Activated CD8-positive, alpha-beta memory T cell treated with anti-CD3 and anti-CD28 coated beads, Interleukin-2, amount 10 ng/mL, durations not matched to agents 7 days and 5 days (primary cell): ENCODE measurements around the gene MORN5. TPM values are rescaled to one million over a fixed set of nuclear protein-coding genes. Genes with fewer than 3 reads are reported as not detected.

Source experiments
- ATAC-seq: fragments of 150-1000 bp; cut with Tn5 transposase; one replicate; pipeline ENCODE4 v1.10.0; 2021; ENCODE audit warnings: moderate library complexity
- CTCF ChIA-PET: fragments of 350-600 bp; sonication (Branson Sonifier 250); formaldehyde crosslinking; loops from one replicate; lab custom pipeline; 2021; ENCODE audit warnings: antibody characterized with exemption; lab: Charles Lee
- DNase-seq: peaks from one replicate; pipeline ENCODE4 v3.0.0-alpha.2; 2020
- H3K27ac Mint-ChIP-seq: one replicate; pipeline ENCODE4 v1.8.0; 2021; ENCODE audit warnings: mild to moderate bottlenecking, mixed read lengths
- H3K27me3 Mint-ChIP-seq: one replicate; pipeline ENCODE4 v1.8.0; 2021; ENCODE audit warnings: mixed read lengths
- H3K36me3 Mint-ChIP-seq: one replicate; pipeline ENCODE4 v1.8.0; 2021; ENCODE audit warnings: mild to moderate bottlenecking, mixed read lengths
- H3K4me1 Mint-ChIP-seq: one replicate; pipeline ENCODE4 v1.8.0; 2021; ENCODE audit warnings: mixed read lengths
- H3K4me3 Mint-ChIP-seq: one replicate; pipeline ENCODE4 v1.8.0; 2021; ENCODE audit warnings: mild to moderate bottlenecking, moderate library complexity, mixed read lengths
- H3K9me3 Mint-ChIP-seq: one replicate; pipeline ENCODE4 v1.8.0; 2022; ENCODE audit warnings: low read depth, mixed read lengths
- total RNA-seq, 2 experiments: library from RNA; stranded (reverse); gene quantifications; one replicate each; pipeline ENCODE4 v1.2.3, GENCODE V29; 2021

Gene MORN5
- total RNA-seq, 2 experiments from 2014 or later, result not detected

DNA sequence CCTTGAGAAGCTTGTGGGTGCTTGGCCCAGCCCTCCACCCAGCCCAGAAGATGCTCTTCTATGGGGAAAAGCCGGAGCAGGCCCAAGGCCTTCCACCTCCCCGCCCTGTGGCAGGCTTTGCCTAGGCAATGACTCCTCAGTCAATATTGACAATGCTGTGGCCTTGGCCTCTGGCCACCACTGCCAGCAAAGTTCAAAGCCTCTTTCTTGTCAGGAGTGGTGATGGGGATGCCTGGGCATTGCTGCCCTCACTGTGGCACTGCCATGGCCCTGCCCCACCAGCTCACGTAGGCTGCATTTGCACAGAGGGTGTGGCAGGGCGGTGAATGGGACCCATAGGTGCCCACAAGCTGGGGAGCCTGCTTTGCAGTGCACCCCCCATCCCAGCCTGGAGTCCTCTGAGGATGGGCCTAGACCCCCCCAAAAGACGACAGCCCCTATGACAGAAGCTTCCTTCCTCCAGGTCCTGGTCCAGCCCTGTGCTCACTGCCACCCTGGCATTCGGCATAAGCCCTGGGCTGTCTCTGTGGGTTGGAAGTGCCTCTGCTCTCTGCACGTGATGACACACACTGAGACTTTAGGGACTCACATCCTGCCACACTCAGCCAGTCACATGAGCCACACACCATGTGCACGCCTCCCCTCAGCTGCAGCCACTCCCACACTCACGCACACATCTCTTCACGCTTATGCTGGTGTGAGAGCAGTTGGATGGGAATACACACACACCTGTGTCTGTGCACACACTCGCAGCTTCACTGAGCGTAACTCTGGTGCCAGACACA, 31.1 kb downstream of the MORN5 start:
- H3K4me1 Mint-ChIP-seq, result no peaks in the 10 kb centered on the region
- no peaks in the 10 kb centered on the region for H3K36me3 Mint-ChIP-seq
- CTCF ChIA-PET, result no interaction called here
- H3K27ac Mint-ChIP-seq, result no peak overlapping the region
- ATAC-seq (peak; percentile 27), DNase-seq (peak; percentile 43)
- no peak overlapping the region for H3K4me3 Mint-ChIP-seq
- no peaks in the 10 kb centered on the region for H3K9me3 Mint-ChIP-seq
- peaks cover 7% of the 10 kb centered on the region for H3K27me3 Mint-ChIP-seq

DNA sequence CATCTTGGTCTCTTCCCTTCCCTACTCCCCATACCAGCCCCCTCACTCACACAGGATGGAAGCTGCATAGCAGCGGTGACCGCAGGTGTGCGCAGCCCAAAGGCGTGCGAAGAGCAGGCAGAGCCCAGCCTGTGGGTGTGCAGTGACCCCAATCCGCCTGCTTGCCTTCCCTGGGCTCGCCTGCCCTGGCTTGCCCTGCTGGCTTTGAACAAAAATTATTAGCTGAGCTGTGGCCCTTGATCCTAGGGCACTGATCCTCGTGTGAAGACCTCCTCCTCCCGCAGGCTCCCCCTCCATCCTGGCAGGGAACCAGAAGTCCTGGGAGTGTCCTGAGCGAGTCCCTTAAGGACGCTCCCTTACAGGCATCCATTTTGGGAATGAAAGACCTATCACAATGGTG, 31.9 kb downstream of the MORN5 start:
- no peaks in the 10 kb centered on the region for H3K36me3 Mint-ChIP-seq
- H3K4me1 Mint-ChIP-seq, result no peaks in the 10 kb centered on the region
- CTCF ChIA-PET, result no interaction called here
- no peak overlapping the region for H3K4me3 Mint-ChIP-seq
- DNase-seq (no peak), ATAC-seq (no peak)
- H3K27ac Mint-ChIP-seq, result no peak overlapping the region
- H3K9me3 Mint-ChIP-seq, result no peaks in the 10 kb centered on the region
- peaks cover 7% of the 10 kb centered on the region for H3K27me3 Mint-ChIP-seq

DNA sequence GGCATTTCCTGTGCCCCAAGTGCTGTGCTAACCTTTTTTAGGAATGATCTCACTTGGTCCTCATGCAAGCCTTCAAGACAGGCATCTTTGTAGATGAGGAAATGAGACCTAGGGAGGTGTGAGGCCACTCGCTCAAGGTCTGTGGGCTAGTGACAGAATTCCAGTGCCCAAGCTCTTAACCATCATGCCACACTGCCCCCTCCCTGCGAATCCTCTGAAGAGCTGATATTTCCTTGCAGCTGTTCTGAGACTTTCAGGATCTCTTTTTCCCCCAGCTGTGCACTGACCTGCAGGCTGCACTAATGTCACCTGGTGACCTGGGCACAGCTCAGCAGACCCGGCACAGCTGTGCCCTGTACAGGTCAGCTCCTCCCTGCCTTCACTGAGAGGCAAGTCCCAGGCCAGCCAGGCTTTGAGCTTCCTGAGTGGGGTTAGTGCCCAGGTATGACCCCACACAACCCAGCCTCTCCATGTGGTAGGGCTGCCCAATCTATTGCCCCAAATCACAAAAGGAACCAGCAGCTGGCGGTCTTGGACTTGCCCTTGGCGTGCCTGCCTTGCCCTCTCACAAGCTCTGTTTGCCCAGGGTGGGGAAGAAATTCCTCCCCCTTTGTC, 32.7 kb downstream of the MORN5 start:
- Mint-ChIP-seq H3K27ac (no peak overlapping the region), H3K4me1 (no peaks in the 10 kb centered on the region), H3K27me3 (peaks cover 15% of the 10 kb centered on the region), H3K9me3 (no peaks in the 10 kb centered on the region), H3K4me3 (no peak overlapping the region), H3K36me3 (no peaks in the 10 kb centered on the region)
- CTCF ChIA-PET, result interaction anchor here (0.6 kb wide), 1 partner anchor 159 kb away, joined by 4 read pairs; no protein-coding TSS in a partner anchor
- no peak for ATAC-seq
- DNase-seq, result no peak

DNA sequence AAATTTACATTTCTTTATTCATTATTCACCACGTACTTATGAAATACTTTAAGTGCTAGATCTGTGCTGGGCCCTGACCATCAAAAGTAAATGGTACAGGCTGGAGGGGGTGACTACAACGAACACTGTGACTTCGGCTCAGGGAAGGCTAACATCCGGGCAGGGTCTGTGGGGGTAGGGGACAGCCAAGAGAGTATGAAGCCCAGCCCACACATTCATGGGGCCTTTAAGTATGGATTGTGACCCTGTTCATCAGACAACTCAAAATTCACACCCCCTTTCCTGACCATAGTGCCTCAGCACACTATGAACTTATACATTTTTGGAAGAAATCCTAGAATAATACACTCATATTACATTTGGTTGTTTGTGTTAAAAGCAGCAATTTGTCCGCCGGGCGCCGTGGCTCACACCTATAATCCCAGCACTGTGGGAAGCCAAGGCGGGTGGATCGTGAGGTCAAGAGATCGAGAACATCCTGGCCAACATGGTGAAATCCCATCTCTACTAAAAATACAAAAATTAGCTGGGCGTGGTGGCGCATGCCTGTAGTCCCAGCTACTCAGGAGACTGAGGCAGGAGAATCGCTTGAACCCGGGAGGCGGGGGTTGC, 33.3 kb downstream of the MORN5 start:
- ATAC-seq (no peak), DNase-seq (no peak)
- Mint-ChIP-seq H3K27ac (no peak overlapping the region), H3K36me3 (no peaks in the 10 kb centered on the region), H3K27me3 (peaks cover 16% of the 10 kb centered on the region), H3K4me3 (no peak overlapping the region), H3K9me3 (no peaks in the 10 kb centered on the region), H3K4me1 (no peaks in the 10 kb centered on the region)
- CTCF ChIA-PET, result interaction anchor here (0.6 kb wide), 1 partner anchor 158 kb away, joined by 4 read pairs; no protein-coding TSS in a partner anchor

DNA sequence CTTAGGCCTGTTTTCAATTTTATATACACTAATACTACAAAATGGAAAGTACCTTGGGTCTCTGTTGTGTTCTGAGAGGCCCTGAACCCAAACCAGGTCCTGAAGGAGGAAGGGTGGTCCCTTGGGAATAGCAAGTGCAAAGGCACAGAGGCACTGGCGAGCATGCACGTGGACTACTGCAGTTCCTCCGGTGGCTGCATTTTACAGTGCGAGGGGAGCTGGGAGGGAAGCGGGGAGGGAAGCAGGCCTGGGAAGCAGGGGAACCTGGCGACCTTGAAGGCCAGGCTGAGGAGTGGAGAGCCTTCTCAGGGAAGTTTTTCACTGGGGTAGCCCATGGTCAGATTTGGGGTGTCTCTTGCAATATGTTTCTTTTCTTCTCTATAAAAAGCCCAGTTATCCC, 33.9 kb downstream of the MORN5 start:
- CTCF ChIA-PET, result no interaction called here
- H3K4me1 Mint-ChIP-seq, result no peaks in the 10 kb centered on the region
- peaks cover 20% of the 10 kb centered on the region for H3K27me3 Mint-ChIP-seq
- ATAC-seq (no peak), DNase-seq (no peak)
- H3K4me3 Mint-ChIP-seq, result no peak overlapping the region
- no peaks in the 10 kb centered on the region for H3K9me3 Mint-ChIP-seq
- H3K36me3 Mint-ChIP-seq, result no peaks in the 10 kb centered on the region
- H3K27ac Mint-ChIP-seq, result no peak overlapping the region

DNA sequence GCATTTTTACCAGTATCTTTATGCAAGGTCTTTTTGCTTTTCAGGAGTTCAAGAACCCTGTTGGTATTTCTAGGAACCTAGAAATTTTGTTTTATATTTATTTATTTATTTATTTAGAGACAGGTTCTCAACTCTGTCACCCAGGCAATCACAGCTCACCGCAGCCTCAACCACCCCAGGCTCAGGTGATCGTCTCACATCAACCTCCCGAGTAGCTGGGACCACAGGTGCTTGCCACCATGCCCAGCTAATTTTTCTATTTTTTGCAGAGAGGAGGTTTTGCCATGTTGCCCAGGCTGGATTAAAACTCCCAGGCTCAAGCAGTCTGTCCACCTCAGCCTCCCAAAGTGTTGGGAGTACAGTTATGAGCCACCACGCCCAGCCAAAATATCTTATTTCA, 36.2 kb downstream of the MORN5 start:
- DNase-seq, result no peak
- Mint-ChIP-seq H3K27me3 (peaks cover 20% of the 10 kb centered on the region), H3K9me3 (no peaks in the 10 kb centered on the region), H3K36me3 (no peaks in the 10 kb centered on the region), H3K27ac (no peak overlapping the region), H3K4me1 (no peaks in the 10 kb centered on the region), H3K4me3 (no peak overlapping the region)
- no peak for ATAC-seq
- CTCF ChIA-PET, result no interaction called here

DNA sequence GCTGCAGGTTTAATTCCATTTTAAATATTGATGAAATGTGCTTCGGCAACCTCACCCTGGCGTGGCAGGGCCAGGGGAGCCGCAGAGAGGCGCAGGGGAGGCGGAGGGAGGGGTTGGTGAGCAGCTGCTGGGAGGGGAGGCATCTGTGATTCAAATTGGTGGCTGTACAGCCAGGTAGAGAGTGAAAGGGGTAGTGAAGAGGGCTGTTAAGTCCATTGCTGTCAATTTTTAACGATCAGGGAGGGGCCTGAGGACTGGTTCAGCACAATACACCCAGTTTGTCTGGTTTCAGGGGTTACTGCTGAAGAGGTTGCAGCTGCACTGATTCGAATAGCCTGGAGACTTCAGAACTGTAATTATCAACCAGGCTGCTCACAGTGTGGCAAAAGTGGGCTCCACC, 37.7 kb downstream of the MORN5 start:
- Mint-ChIP-seq H3K4me3 (no peak overlapping the region), H3K36me3 (no peaks in the 10 kb centered on the region), H3K27me3 (peaks cover 20% of the 10 kb centered on the region), H3K4me1 (no peaks in the 10 kb centered on the region), H3K9me3 (no peaks in the 10 kb centered on the region), H3K27ac (no peak overlapping the region)
- DNase-seq (no peak), ATAC-seq (no peak)
- CTCF ChIA-PET, result no interaction called here

DNA sequence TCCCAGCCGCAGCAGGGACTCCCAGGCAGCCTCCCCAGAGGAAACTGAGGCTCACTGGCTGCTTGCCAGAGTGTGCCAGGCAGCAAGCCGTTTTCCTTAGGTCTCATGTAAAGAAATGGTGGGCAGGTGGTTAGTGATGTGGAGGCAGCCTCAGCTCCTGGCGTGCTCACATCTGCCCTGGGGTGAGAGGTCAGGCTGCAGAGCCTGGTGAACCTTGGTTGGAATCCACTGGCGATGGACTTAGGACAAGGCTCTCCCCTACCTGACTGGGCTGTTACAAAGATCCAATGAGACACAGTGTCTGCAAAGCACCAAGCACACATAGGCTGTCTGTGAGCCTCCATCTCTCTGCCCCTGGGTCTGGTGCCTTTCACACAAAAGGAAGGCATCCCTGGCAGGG, 38.2 kb downstream of the MORN5 start:
- Mint-ChIP-seq H3K27ac (no peak overlapping the region), H3K4me3 (no peak overlapping the region), H3K27me3 (peaks cover 20% of the 10 kb centered on the region), H3K4me1 (no peaks in the 10 kb centered on the region), H3K9me3 (no peaks in the 10 kb centered on the region), H3K36me3 (no peaks in the 10 kb centered on the region)
- DNase-seq (no peak), ATAC-seq (no peak)
- CTCF ChIA-PET, result no interaction called here

DNA sequence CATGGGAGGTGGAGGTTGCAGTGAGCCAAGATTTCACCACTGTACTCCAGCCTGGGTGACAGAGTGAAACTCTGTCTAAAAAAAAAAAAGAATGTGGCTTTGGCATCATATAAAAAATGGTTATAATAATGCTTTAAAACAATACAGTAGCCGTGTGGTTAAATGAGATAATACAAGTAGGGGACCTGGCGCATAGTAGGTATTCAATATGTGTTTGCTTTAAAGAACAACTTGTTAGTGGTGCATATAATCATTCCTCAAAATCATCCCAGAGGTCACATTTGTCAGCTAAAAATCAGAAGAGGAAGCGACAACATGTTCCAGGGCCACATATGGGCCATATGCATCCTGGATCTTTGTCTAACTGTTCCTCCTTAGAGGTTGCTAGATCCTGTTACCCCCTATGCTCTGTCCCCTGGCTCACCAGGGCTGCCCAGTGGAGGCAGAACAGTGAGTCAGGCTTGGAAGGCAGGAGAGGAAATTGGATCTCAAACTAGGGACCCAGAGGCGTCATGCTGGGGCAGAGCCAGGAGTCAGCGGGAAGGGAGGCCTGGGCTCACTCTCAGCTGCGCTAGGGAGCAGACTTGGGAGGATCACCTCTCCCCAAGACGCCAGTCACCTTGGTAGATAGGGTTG, 41.4 kb downstream of the MORN5 start:
- no peak for ATAC-seq
- H3K36me3 Mint-ChIP-seq, result no peaks in the 10 kb centered on the region
- no peak overlapping the region for H3K4me3 Mint-ChIP-seq
- H3K4me1 Mint-ChIP-seq, result no peaks in the 10 kb centered on the region
- no peaks in the 10 kb centered on the region for H3K9me3 Mint-ChIP-seq
- DNase-seq, result no peak
- CTCF ChIA-PET, result no interaction called here
- peaks cover 13% of the 10 kb centered on the region for H3K27me3 Mint-ChIP-seq
- no peak overlapping the region for H3K27ac Mint-ChIP-seq

DNA sequence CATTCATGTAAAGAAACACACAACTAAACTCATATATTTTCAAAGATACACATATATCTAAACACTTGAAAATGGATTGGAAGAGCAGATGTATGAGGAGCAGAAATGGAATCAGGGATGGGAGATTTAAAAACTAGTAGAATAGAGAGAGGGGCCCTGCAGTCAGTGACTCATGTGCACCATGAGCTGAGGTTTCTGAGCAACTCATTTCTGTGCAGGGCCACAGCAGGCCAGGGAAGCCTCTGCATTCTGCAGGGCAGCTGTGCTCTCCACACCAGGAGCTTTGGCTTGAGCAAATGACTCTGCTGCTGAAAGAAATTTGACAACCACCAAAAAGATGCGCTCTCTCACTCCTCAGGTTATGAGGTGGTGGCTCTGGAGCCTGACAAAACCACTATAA, 41.9 kb downstream of the MORN5 start:
- Mint-ChIP-seq H3K27ac (no peak overlapping the region), H3K9me3 (no peaks in the 10 kb centered on the region), H3K27me3 (peaks cover 13% of the 10 kb centered on the region), H3K4me1 (no peaks in the 10 kb centered on the region), H3K36me3 (no peaks in the 10 kb centered on the region), H3K4me3 (no peak overlapping the region)
- DNase-seq (no peak), ATAC-seq (no peak)
- CTCF ChIA-PET, result no interaction called here

DNA sequence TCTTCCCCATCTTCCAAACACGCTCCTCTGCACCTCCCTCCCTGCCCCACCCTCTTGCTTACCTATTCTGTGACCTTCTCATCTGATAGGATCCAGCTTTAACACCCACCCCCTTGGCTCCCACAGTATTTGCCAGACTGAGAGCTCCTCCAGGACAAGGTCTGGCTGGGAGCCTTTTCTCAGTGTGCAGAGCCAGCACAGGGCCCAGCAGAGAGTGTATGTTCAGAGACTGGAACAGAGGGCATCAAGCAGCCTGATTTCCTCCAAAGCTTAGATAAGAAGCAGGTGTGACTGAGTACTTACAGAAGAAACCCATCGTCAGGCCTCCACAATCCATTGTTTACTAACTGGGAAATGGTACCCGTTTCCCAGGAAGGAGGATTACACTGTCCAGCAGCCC, 42.4 kb downstream of the MORN5 start:
- ATAC-seq (no peak), DNase-seq (no peak)
- peaks cover 8% of the 10 kb centered on the region for H3K27me3 Mint-ChIP-seq
- H3K4me3 Mint-ChIP-seq, result no peak overlapping the region
- no peaks in the 10 kb centered on the region for H3K4me1 Mint-ChIP-seq
- no peak overlapping the region for H3K27ac Mint-ChIP-seq
- H3K36me3 Mint-ChIP-seq, result no peaks in the 10 kb centered on the region
- CTCF ChIA-PET, result no interaction called here
- H3K9me3 Mint-ChIP-seq, result no peaks in the 10 kb centered on the region

DNA sequence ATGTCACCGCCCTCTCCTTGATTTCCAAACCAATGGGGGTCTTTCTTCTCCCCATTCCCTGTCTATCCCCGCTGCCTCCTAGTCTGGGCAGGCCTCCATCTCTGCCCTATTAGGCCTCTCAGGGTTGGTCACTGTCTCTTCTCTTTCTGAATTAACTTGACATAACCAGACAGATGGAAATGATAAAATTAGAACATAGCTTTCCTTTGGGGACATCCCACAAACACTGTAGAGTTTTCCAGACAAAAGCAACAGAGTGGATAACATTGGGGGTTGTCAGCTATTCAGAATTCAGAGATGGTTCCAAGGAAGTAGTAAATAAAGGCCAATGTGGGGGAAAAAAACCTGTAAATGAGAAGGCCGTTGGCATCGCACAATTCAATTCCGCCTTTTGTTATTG, 44.3 kb downstream of the MORN5 start:
- Mint-ChIP-seq H3K9me3 (no peaks in the 10 kb centered on the region), H3K4me1 (no peaks in the 10 kb centered on the region), H3K4me3 (no peak overlapping the region), H3K27me3 (no peaks in the 10 kb centered on the region), H3K36me3 (no peaks in the 10 kb centered on the region), H3K27ac (no peak overlapping the region)
- DNase-seq, result no peak
- CTCF ChIA-PET, result no interaction called here
- no peak for ATAC-seq

DNA sequence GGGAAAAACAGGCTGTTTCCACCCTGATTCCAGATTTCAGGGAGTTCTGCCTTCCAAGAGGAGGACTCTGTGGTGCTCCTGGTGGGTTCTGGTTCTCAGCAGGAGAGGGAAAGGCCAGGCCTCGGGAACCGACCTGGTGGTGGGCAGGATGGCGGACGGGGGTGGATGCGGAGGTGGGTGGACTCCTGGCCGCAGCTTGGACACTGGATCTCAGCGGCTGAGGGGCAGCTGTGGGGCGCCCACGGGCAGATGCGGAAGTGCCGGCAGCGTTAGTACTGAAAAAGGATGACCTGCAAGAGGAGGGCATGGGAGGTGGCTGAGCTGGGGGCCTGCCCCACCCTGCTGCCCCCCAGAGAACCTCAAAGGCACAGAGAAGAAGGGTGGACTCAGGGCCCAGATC, 44.8 kb downstream of the MORN5 start:
- H3K27me3 Mint-ChIP-seq, result no peaks in the 10 kb centered on the region
- ATAC-seq, result no peak

More for the DNA sequence above, 44.8 kb downstream of the MORN5 start:
- no peak for DNase-seq
- Mint-ChIP-seq H3K27ac (no peak overlapping the region), H3K4me3 (no peak overlapping the region), H3K4me1 (no peaks in the 10 kb centered on the region), H3K36me3 (no peaks in the 10 kb centered on the region), H3K9me3 (no peaks in the 10 kb centered on the region)
- CTCF ChIA-PET, result no interaction called here
